HG03280 (cell line): ENCODE results near the gene SH3PXD2B.

Source experiments
- ATAC-seq: cut with Tn5 transposase; IDR thresholded peaks from one replicate; pipeline ENCODE4 v1.9.1; 2021; ENCODE audit warnings: mild to moderate bottlenecking, moderate library complexity; ENCODE audit not compliant: unreplicated experiment

SH3PXD2B gene

DNA sequence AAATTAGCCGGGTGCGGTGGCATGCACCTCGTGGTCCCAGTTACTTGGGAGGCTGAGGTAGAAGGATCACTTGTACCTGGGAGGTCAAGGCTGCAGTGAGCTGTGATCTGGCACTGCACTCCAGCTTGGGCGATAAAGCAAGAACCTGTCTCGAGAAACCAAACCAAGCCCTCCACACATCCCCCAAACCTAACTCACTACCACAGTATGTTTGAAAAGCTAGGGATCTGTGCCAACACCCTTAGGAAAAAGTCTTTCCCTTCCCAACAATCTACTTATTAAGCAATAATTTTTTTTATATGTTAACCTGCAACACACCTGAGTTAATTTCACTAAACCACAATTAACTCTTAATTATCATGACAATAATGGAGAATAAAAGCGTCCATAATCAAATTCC is 173.0 kb downstream of the SH3PXD2B start:
- no peak for ATAC-seq

DNA sequence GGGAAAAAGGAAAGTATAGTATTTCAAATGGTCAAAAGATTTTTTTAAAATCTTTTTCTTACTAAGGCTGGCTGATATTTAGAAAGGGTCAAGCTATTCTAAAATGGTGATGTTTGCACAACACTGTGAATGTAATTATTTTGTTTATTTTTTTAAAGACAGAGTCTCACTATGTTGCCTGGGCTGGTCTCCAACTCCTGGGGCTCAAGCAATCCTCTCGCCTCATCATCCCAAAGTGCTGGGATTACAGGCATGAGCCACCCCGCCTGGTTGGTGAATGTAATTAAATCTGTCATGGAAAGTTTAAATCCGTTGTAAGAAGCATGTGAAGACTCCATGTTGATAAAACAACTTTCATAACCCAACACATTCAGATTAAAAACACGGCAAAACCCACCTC is 173.4 kb downstream of the SH3PXD2B start:
- no peak for ATAC-seq

DNA sequence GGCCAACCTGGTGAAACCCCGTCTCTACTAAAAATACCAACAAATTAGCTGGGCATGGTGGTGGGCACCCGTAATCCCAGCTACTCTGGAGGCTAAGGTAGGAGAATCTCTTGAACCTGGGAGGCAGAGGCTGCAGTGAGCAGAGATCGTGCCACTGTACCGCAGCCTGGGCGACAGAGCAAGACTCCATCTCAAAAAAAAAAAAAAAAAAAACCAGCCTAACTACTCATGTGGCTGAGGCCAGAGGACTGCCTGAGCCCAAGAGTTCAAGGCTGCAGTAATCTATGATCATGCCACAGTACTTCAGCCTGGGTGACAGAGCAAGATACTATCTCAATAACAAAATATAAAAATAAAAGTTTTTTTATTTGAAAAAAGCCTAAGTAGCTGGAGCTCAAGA is 174.0 kb downstream of the SH3PXD2B start:
- no peak for ATAC-seq

DNA sequence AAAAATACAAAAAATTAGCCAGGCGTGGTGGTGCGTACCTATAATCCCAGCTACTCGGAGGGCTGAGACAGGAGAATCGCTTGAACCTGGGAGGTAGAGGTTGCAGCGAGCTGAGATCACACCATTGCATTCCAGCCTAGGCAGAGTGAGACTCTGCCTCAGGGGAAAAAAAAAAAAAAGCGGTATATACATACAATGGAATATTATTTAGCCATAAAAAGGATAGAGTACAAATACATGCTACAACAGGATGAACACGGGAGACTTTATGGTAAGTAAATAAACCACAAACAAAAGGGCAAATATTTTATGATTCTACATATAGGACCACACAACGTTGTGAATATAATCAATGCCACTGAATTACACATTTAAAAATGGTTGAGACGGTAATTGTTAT is 176.0 kb downstream of the SH3PXD2B start:
- no peak for ATAC-seq

- ATAC-seq = no peak
Measured at GRCh38 chr5:172276214-172276613, 178.1 kb downstream of the SH3PXD2B start.
